HepG2 (cell line): ENCODE data around the gene FOXA1. TPM values are rescaled to one million over a fixed set of nuclear protein-coding genes. Genes with fewer than 3 reads are reported as not detected.

ENCODE experiments used
- HOXA5 ChIP-seq: sonication (generic); formaldehyde crosslinking; IDR thresholded peaks from 2 replicates; pipeline ENCODE4 v1.4.0; 2020; ENCODE audit warnings: missing genetic modification reagents
- KDM5A ChIP-seq: fragments of 200-600 bp; sonication (generic); IDR thresholded peaks from 2 replicates; pipeline ENCODE4 v1.7.0; 2018; ENCODE audit warnings: antibody characterized with exemption, mild to moderate bottlenecking, low read length, borderline replicate concordance
- RCOR2 ChIP-seq: IDR thresholded peaks from 2 replicates; pipeline ENCODE4 v1.6.1; 2016; ENCODE audit warnings: missing biosample characterization, missing genetic modification reagents
- SMAD9 ChIP-seq: sonication (generic); formaldehyde crosslinking; IDR thresholded peaks from 2 replicates; pipeline ENCODE4 v1.5.1; 2020; ENCODE audit warnings: mild to moderate bottlenecking, missing genetic modification reagents
- SNRNP70 ChIP-seq: fragments of 200-400 bp; formaldehyde crosslinking; IDR thresholded peaks from 2 replicates; pipeline ENCODE4 v1.6.1; 2017; ENCODE audit warnings: mild to moderate bottlenecking, low read depth, low read length, moderate library complexity
- SP140L ChIP-seq: sonication (generic); formaldehyde crosslinking; IDR thresholded peaks from 2 replicates; pipeline ENCODE4 v1.4.0; 2020; ENCODE audit warnings: missing genetic modification reagents, borderline replicate concordance
- SPEN ChIP-seq: sonication (generic); formaldehyde crosslinking; IDR thresholded peaks from 2 replicates; pipeline ENCODE4 v1.5.1; 2020; ENCODE audit warnings: low read depth, mild to moderate bottlenecking, missing genetic modification reagents
- TBX2 ChIP-seq: sonication (generic); formaldehyde crosslinking; IDR thresholded peaks from 2 replicates; pipeline ENCODE4 v1.5.0; 2020; ENCODE audit warnings: missing genetic modification reagents, mild to moderate bottlenecking, borderline replicate concordance
- ZBTB8A ChIP-seq: sonication (generic); formaldehyde crosslinking; IDR thresholded peaks from 2 replicates; pipeline ENCODE4 v1.4.0; 2020; ENCODE audit warnings: mild to moderate bottlenecking, low read depth, missing genetic modification reagents, borderline replicate concordance
- ZC3H4 ChIP-seq: sonication (generic); formaldehyde crosslinking; IDR thresholded peaks from 2 replicates; pipeline ENCODE4 v1.4.0; 2020; ENCODE audit warnings: missing genetic modification reagents, borderline replicate concordance
- ZNF121 ChIP-seq: sonication (generic); formaldehyde crosslinking; IDR thresholded peaks from 2 replicates; pipeline ENCODE4 v1.5.0; 2020; ENCODE audit warnings: mild to moderate bottlenecking, missing genetic modification reagents
- ZNF138 ChIP-seq: sonication (generic); formaldehyde crosslinking; IDR thresholded peaks from 2 replicates; pipeline ENCODE4 v1.5.0; 2020; ENCODE audit warnings: mild to moderate bottlenecking, low read depth, missing genetic modification reagents
- ZNF224 ChIP-seq: sonication (generic); formaldehyde crosslinking; IDR thresholded peaks from 2 replicates; pipeline ENCODE4 v1.5.0; 2020; ENCODE audit warnings: mild to moderate bottlenecking, missing genetic modification reagents
- ZNF703 ChIP-seq: sonication (generic); formaldehyde crosslinking; IDR thresholded peaks from 2 replicates; pipeline ENCODE4 v1.5.1; 2020; ENCODE audit warnings: missing genetic modification reagents, mild to moderate bottlenecking, moderate library complexity, borderline replicate concordance
- ZSCAN9 ChIP-seq: IDR thresholded peaks from 2 replicates; pipeline ENCODE4 v1.6.1; 2016; ENCODE audit warnings: borderline replicate concordance
- polyA plus RNA-seq, 8 experiments: library from polyadenylated mRNA; depleted of rRNA in 3 of 8; stranded (reverse) in 7 of 8; unstranded in 1 of 8; fragments of >200 nt; fragmentation: Illumina TruSeq in 4 of 8; extraction: Trizol in 4 of 8; gene quantifications; 2 replicates each; pipeline versions ENCODE4 v1.2.1 to v1.2.3, GENCODE V29; 2011 to 2016; ENCODE audit warnings: low read depth in 4 of 8, missing spikeins in 1 of 8, mixed read lengths in 1 of 8; ENCODE audit not compliant: insufficient read depth in 1 of 8
- total RNA-seq, 5 experiments: library from RNA; depleted of rRNA; stranded (reverse); fragments of >200 nt; fragmentation: Illumina TruSeq; extraction: Trizol; gene quantifications; 2 replicates each; pipeline ENCODE4 v1.2.3, GENCODE V29; 2016; ENCODE audit warnings: low read depth in 1 of 5
- TF ChIP-seq, protein P1 (sequence below): sonication (generic); formaldehyde crosslinking; IDR thresholded peaks from 2 replicates; pipeline ENCODE4 v1.4.0; 2020; ENCODE audit warnings: low read depth, mild to moderate bottlenecking, missing genetic modification reagents
- TF ChIP-seq, protein P2 (sequence below): sonication (generic); formaldehyde crosslinking; IDR thresholded peaks from 2 replicates; pipeline ENCODE4 v1.4.0; 2020; ENCODE audit warnings: mild to moderate bottlenecking, missing genetic modification reagents
- TF ChIP-seq, protein P3 (sequence below): sonication (generic); formaldehyde crosslinking; IDR thresholded peaks from 2 replicates; pipeline ENCODE4 v1.4.0; 2020; ENCODE audit warnings: mild to moderate bottlenecking, missing genetic modification reagents
- TF ChIP-seq, protein P4 (sequence below): sonication (generic); formaldehyde crosslinking; IDR thresholded peaks from 2 replicates; pipeline ENCODE4 v1.5.1; 2020; ENCODE audit warnings: missing genetic modification reagents, mild to moderate bottlenecking, borderline replicate concordance
- TF ChIP-seq, protein P5 (sequence below): sonication (generic); formaldehyde crosslinking; IDR thresholded peaks from 2 replicates; pipeline ENCODE4 v1.4.0; 2020; ENCODE audit warnings: missing genetic modification reagents, mild to moderate bottlenecking, borderline replicate concordance

Gene FOXA1
- total and polyA plus RNA-seq, 2 of the 13 experiments (the other 11 are each of a cell fraction or from before 2014, with no cell fraction given) = 43.4 to 58.6 TPM

DNA sequence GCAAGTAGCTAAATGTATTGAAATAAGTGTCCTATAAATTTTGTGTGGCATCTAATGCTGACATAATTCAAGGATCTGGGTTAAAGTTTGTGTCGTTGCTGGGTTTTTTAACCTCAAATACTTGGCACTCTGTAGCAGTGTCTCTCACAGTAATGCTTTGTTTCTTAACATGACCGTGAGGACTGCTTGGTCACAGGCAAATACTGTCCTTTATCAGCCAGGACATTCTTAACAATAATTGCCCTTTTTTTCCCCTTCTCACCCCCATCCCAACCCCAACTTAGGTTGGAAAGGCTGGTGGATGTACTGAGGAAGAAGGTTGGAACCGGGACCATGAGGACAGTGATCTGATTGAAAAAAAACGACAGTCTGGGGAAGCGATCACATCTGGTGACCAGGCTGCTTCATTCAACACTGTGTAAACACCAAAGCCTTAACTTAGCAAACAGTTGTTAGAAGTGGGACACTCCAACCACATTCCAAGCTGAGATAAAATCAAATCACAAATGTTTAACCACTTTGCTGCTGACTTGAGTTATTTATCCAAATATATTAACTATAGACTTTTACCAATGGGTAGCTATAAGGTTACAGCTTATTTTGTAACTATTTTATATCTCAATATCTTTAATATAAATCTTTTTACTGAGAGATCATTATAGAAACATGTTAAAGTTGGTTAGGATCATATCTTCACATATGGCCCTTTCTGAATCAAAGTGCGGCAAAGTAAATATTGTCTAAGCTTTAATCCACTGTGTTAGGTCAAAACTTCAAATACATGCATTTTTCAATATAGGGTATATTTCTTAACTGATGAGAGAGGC is 48.2 kb downstream of the FOXA1 start (continued):
- TF ChIP-seq ZC3H4 (CRISPR knock-in tag) = no peak; the same call in 1 of the 2 replicates
- TF ChIP-seq, protein P1, sequence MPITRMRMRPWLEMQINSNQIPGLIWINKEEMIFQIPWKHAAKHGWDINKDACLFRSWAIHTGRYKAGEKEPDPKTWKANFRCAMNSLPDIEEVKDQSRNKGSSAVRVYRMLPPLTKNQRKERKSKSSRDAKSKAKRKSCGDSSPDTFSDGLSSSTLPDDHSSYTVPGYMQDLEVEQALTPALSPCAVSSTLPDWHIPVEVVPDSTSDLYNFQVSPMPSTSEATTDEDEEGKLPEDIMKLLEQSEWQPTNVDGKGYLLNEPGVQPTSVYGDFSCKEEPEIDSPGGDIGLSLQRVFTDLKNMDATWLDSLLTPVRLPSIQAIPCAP = no peak
- peak; percentile 93 for TF ChIP-seq ZSCAN9 (CRISPR knock-in tag)
- TF ChIP-seq, protein P2, sequence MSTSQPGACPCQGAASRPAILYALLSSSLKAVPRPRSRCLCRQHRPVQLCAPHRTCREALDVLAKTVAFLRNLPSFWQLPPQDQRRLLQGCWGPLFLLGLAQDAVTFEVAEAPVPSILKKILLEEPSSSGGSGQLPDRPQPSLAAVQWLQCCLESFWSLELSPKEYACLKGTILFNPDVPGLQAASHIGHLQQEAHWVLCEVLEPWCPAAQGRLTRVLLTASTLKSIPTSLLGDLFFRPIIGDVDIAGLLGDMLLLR (CRISPR knock-in tag) = no peak
- TF ChIP-seq, protein P3, sequence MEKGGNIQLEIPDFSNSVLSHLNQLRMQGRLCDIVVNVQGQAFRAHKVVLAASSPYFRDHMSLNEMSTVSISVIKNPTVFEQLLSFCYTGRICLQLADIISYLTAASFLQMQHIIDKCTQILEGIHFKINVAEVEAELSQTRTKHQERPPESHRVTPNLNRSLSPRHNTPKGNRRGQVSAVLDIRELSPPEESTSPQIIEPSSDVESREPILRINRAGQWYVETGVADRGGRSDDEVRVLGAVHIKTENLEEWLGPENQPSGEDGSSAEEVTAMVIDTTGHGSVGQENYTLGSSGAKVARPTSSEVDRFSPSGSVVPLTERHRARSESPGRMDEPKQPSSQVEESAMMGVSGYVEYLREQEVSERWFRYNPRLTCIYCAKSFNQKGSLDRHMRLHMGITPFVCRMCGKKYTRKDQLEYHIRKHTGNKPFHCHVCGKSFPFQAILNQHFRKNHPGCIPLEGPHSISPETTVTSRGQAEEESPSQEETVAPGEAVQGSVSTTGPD (CRISPR knock-in tag) = no peak
- TF ChIP-seq ZNF121 (CRISPR knock-in tag) = peak; percentile 44
- no peak for TF ChIP-seq ZNF138 (CRISPR knock-in tag)
- TF ChIP-seq SNRNP70 = no peak
- TF ChIP-seq SP140L = 0 out of 2 replicates have a peak, but pooled peaks have one; percentile 94
- TF ChIP-seq, protein P4, sequence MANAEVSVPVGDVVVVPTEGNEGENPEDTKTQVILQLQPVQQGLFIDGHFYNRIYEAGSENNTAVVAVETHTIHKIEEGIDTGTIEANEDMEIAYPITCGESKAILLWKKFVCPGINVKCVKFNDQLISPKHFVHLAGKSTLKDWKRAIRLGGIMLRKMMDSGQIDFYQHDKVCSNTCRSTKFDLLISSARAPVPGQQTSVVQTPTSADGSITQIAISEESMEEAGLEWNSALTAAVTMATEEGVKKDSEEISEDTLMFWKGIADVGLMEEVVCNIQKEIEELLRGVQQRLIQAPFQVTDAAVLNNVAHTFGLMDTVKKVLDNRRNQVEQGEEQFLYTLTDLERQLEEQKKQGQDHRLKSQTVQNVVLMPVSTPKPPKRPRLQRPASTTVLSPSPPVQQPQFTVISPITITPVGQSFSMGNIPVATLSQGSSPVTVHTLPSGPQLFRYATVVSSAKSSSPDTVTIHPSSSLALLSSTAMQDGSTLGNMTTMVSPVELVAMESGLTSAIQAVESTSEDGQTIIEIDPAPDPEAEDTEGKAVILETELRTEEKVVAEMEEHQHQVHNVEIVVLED (CRISPR knock-in tag) = peak; percentile 56; the same call in 1 of the 2 replicates
- TF ChIP-seq ZBTB8A (CRISPR knock-in tag) = peak; percentile 2; the same call in 1 of the 2 replicates
- TF ChIP-seq KDM5A = peak; percentile 31; the same call in 1 of the 2 replicates
- peak; percentile 98 for TF ChIP-seq RCOR2 (CRISPR knock-in tag)
- no peak for TF ChIP-seq ZNF224 (CRISPR knock-in tag)
- TF ChIP-seq SMAD9 (CRISPR knock-in tag) = no peak
- no peak for TF ChIP-seq SPEN (CRISPR knock-in tag)
- peak; percentile 96 for TF ChIP-seq HOXA5 (CRISPR knock-in tag)
- TF ChIP-seq, protein P5, sequence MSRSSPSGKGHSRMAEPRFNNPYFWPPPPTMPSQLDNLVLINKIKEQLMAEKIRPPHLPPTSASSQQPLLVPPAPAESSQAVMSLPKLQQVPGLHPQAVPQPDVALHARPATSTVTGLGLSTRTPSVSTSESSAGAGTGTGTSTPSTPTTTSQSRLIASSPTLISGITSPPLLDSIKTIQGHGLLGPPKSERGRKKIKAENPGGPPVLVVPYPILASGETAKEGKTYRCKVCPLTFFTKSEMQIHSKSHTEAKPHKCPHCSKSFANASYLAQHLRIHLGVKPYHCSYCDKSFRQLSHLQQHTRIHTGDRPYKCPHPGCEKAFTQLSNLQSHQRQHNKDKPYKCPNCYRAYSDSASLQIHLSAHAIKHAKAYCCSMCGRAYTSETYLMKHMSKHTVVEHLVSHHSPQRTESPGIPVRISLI (CRISPR knock-in tag) = peak; percentile 100
- no peak for TF ChIP-seq ZNF703 (CRISPR knock-in tag)
- peak; percentile 99 for TF ChIP-seq TBX2
